22Rv1 (cell line): Measurements from ENCODE around the gene ARHGAP10.

ENCODE experiments used
- H3K27ac ChIP-seq: fragments of 450-650 bp; 2 replicates; pipeline ENCODE4 v1.5.1; 2017
- ZFX ChIP-seq: fragments of 450-650 bp; IDR thresholded peaks from 2 replicates; pipeline ENCODE4 v1.6.1; 2017; ENCODE audit warnings: antibody characterized with exemption, borderline replicate concordance
- TF ChIP-seq, protein P1 (sequence below): fragments of 450-650 bp; IDR thresholded peaks from 2 replicates; pipeline ENCODE4 v1.5.1; 2017; ENCODE audit warnings: mild to moderate bottlenecking

The ARHGAP10 gene, protein sequence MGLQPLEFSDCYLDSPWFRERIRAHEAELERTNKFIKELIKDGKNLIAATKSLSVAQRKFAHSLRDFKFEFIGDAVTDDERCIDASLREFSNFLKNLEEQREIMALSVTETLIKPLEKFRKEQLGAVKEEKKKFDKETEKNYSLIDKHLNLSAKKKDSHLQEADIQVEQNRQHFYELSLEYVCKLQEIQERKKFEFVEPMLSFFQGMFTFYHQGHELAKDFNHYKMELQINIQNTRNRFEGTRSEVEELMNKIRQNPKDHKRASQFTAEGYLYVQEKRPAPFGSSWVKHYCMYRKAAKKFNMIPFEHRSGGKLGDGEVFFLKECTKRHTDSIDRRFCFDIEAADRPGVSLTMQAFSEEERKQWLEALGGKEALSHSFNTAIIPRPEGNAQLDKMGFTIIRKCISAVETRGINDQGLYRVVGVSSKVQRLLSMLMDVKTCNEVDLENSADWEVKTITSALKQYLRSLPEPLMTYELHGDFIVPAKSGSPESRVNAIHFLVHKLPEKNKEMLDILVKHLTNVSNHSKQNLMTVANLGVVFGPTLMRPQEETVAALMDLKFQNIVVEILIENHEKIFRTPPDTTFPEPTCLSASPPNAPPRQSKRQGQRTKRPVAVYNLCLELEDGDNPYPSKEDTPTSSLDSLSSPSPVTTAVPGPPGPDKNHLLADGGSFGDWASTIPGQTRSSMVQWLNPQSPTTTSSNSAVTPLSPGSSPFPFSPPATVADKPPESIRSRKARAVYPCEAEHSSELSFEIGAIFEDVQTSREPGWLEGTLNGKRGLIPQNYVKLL

DNA sequence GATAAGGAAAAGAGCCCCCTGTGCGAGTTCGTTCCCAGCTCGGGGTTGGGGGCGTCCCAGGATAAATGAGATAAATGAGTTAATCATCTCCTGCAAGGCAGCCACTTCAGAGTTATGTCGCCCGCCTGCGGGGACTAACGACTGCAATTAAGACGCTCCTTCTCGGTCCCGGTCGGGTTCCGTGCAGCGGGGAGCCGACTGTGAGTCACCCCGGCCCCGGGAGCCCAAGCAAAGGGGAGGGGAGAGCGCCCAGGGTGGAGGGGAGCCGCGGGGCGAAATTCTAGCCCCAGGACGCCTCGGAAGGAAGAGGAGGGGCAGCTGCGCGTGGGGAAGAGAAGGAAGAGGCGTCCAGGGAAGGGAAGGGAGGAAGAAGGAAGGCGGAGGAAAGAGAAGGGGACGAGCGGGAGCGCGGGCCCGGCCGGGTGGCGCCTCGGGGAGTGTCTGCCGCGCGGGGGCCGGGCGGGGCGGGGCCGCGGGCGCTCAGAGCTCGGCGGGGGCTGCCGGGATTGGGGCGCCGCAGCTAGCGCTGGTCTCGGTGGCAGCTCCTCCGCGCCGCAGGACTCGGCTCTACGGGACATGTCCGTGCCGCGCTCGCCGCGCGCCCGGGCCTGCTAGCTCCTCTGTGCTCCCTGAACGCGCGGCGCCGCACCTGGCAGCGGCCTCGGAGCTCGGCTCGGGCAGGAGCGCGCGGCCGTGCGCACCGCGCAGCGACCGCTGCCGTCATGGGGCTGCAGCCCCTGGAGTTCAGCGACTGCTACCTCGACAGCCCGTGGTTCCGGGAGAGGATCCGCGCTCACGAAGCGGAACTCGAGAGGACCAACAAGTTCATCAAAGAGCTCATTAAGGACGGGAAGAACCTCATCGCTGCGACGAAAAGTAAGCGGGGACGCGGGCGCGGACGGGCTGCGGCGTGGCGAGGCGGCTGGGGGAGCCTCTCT lies at the start of gene ARHGAP10:
Gene ARHGAP10, plus strand, starts transcription at position 509 of the 938 bp plus-strand sequence. Its CDS starts 214 bp downstream, at position 723.
- TF ChIP-seq ZFX: no peak
- TF ChIP-seq, protein P1, sequence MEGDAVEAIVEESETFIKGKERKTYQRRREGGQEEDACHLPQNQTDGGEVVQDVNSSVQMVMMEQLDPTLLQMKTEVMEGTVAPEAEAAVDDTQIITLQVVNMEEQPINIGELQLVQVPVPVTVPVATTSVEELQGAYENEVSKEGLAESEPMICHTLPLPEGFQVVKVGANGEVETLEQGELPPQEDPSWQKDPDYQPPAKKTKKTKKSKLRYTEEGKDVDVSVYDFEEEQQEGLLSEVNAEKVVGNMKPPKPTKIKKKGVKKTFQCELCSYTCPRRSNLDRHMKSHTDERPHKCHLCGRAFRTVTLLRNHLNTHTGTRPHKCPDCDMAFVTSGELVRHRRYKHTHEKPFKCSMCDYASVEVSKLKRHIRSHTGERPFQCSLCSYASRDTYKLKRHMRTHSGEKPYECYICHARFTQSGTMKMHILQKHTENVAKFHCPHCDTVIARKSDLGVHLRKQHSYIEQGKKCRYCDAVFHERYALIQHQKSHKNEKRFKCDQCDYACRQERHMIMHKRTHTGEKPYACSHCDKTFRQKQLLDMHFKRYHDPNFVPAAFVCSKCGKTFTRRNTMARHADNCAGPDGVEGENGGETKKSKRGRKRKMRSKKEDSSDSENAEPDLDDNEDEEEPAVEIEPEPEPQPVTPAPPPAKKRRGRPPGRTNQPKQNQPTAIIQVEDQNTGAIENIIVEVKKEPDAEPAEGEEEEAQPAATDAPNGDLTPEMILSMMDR: peak; percentile 4; the same call in 1 of the 2 replicates
- H3K27ac ChIP-seq: no peak within 1 kb of the TSS

DNA sequence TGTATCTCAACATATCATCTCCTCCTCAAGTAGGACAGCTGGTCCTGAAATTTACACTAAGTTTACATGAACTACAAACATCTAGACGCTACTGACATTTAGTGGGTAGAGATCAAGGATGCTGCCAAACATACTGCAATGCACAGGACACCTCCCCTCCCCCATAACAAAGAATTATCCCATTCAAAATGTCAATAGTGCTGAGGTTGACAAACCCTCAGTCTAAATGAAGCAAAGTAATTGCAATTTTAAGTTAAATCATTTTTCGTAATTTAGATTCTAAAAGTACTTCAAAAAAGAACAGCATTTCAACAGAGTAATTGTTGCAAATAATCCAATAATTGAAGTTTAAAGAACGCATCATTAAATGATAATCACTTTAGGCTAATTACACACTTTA lies 49.1 kb upstream of the ARHGAP10 start:
- TF ChIP-seq, protein P1: no peak
- TF ChIP-seq ZFX: no peak
- H3K27ac ChIP-seq: no peak overlapping the region

DNA sequence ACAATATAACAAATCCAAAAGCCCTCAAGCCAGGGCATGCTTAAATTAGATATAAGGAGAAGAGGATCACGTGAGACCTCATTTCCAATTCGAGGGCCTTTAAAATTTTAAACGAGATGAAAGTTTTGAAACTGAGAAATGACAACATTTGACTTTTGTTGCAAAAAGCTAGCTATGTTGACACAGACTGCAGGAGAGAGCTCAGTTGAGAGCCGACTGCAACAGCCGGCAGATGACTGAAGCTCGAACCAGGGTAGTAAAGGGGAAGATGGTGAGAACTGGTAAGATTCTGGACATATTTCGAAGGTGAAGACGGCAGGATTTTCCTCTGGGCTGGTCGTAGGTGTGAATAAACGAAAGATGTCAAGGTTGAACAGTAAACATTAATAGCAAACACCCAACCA lies 48.7 kb upstream of the ARHGAP10 start:
- H3K27ac ChIP-seq: peak overlapping the region; percentile 82
- TF ChIP-seq ZFX: no peak
- TF ChIP-seq, protein P1: no peak

DNA sequence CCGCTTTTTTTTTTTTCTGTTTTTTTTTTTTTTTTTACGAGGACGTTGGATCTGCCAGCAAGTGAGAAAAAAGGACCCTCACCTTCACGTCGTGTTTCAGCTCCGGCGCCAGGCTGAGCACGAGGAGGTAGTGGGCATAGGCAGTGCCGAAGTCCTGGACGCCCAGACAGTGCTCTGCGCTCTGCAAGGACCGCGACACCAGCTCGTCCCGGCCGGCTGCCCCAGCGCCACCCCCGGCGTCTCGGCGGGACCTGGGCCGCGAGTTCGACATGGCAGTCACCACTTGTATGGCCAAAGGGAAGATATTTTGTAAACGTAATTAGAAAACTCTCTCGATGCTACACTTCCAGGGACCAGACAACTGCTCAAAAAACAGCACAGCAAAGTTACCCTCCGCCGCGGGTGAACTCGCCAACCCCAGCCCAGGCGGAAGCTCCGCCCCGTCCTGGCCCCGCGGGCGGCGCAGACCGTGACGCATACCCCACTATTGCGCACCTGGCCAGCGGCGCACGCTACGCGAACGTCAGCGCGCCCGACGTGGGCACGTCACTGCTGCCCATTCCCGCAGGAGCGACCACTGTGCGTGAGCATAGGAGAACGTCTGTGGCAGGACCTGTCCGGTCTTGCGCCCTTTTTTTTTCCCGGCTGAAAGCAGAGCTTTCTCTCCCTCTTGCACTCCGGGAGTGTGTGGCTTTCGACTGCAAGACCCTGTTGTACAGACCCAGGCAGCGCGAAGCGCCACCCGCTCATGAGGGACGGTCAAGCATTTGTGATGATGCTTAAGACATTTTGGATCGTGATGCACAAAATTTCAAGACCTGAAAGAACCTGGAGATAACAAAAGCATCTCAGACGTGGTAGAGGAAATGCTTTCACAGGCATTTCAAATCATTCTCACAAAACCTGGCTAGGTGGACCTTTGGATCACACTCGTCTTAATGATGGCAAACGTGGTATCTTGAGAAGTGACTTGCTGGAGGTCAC lies 47.9 kb upstream of the ARHGAP10 start, which contains the start of gene PRMT9:
Gene PRMT9, minus strand, starts transcription at position 447 of the 984 bp plus-strand sequence. Its CDS starts 176 bp downstream, at position 271.
- no peak for TF ChIP-seq ZFX
- TF ChIP-seq, protein P1: no peak

DNA sequence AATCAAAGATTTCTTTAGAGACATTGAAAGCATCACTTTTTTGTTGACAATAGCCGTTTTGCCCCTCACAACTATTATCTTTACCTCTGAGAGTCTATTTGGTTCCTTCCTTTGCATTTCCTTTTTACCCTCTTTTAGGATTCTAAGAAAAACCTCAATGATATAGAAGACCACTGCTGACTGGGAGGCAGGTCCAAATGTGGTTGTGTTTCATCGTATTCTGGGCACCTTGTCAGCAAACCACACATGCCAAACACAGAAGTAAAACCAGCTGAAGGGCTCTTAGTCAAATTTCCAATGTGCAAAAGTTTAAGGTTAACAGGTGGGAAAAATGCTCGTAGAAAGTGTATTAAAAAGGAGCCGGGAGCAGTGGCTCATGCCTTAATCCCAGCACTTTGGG lies 42.8 kb upstream of the ARHGAP10 start:
- H3K27ac ChIP-seq: no peak overlapping the region
- TF ChIP-seq, protein P1: no peak
- no peak for TF ChIP-seq ZFX

More for the DNA sequence above, 47.9 kb upstream of the ARHGAP10 start, which contains the start of gene PRMT9:
- H3K27ac ChIP-seq: peak within 1 kb of the TSS; percentile 82

DNA sequence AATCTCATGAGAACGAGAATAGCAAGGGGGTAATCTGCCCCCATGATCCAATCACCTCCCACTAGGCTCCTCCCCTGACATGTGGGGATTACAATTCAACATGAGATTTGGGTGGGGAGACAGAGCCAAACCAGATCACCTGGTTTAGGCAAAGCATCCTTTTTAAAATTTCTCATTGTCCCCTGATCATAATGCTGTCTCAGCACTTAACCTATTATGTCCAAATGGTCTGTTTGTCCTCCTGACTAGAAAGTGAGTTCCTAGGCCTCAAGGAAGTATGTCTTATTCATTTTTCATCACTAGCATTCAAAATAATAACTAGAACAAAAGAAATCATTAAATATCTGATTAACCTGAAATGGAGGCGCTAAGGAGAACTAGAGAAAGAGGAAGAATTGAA lies 40.1 kb upstream of the ARHGAP10 start:
- no peak overlapping the region for H3K27ac ChIP-seq
- TF ChIP-seq, protein P1: no peak
- no peak for TF ChIP-seq ZFX
